Adrenal gland (tissue), 12 donors: ENCODE measurements around the gene PKP4. TPM values are rescaled to one million over a fixed set of nuclear protein-coding genes. Genes with fewer than 3 reads are reported as not detected.
A peak's percentile ranks its signal among the peaks of the same experiment; 100 is the strongest.

Experiments
- DNase-seq, 7 donors: peaks; one replicate each; pipeline ENCODE4 v3.0.0-alpha.2; 2019 to 2020
- H3K27ac ChIP-seq, 5 donors: fragments of 200-600 bp; sonication (generic) in 4 of 5; 1 replicate in 3 of 5; 2 replicates in 2 of 5; pipeline versions ENCODE4 v1.5.1 to v1.8.0; 2016 to 2020; ENCODE audit warnings: mild to moderate bottlenecking in 1 of 5
- H3K27me3 ChIP-seq: fragments of 200-600 bp; 2 replicates; pipeline ENCODE4 v1.8.0; 2021
- H3K36me3 ChIP-seq, 2 donors: fragments of 200-600 bp; replicated peaks in 1 of 2; 1 replicate in 1 of 2; 2 replicates in 1 of 2; pipeline versions ENCODE4 v1.5.1 to v1.8.0; 2018 to 2022
- H3K4me1 ChIP-seq, 2 donors: fragments of 200-600 bp; replicated peaks in 1 of 2; 1 replicate in 1 of 2; 2 replicates in 1 of 2; pipeline versions ENCODE4 v1.5.1 to v1.8.0; 2018 to 2021
- H3K4me3 ChIP-seq, 4 donors: fragments of 200-600 bp; sonication (generic) in 3 of 4; one replicate each; pipeline ENCODE4 v1.5.1; 2016 to 2018
- H3K9me3 ChIP-seq, 3 donors: fragments of 200-600 bp; sonication (generic) in 1 of 3; replicated peaks in 1 of 3; 1 replicate in 2 of 3; 2 replicates in 1 of 3; pipeline versions ENCODE4 v1.5.1 to v1.8.0; 2016 to 2021
- POLR2A ChIP-seq, 2 donors: fragments of 450-650 bp; IDR thresholded peaks; one replicate each; pipeline ENCODE4 v1.6.1; 2017; ENCODE audit warnings: antibody characterized with exemption in 2 of 2, mild to moderate bottlenecking in 2 of 2, moderate library complexity in 1 of 2
- WGBS, 4 donors: extraction: QIAGEN DNeasy Blood & Tissue Kit in 2 of 4; methylation state at CpG; one replicate each; pipeline versions ENCODE4 v1.1.5 to v1.1.7; 2013 to 2017; 5-methylcytosine and 5-hydroxymethylcytosine counted together
- intact Hi-C, 2 donors: fragments of 100-400 bp; cut with DNase I; formaldehyde crosslinking; loops; one replicate each; pipeline versions ENCODE4 v1.14.1 to v1.15.0; 2022 to 2023
- polyA plus RNA-seq, 3 donors: library from polyadenylated mRNA; stranded (reverse); fragments of 200-250 nt in 2 of 3; fragments of 350-450 nt in 1 of 3; fragmentation: Illumina TruSeq in 1 of 3; extraction: RNeasy Lipid Tissue Mini Kit (QIAGEN cat#74804) in 1 of 3; gene quantifications; one replicate each; pipeline ENCODE4 v1.2.3, GENCODE V29; 2013 to 2014
- total RNA-seq, 9 donors: library from RNA; depleted of rRNA in 4 of 9; stranded (reverse); fragments of >200 nt in 4 of 9; fragments of 120-200 nt in 1 of 9; fragmentation: NEBNext Ultra II Directional in 1 of 9; extraction: Animal tissue kit (Norgen Biotek cat#: 25700) in 1 of 9; gene quantifications; one replicate each; pipeline versions ENCODE4 v1.1.0 to v1.2.4, GENCODE V29; 2013 to 2023
- TF ChIP-seq, protein P1 (sequence below), 6 experiments: fragments of 450-650 bp in 4 of 6; fragments of 200-600 bp in 2 of 6; sonication (generic) in 1 of 6; IDR thresholded peaks; 1 replicate in 5 of 6; 2 replicates in 1 of 6; pipeline versions ENCODE4 v1.5.1 to v1.8.0; 2016 to 2021; ENCODE audit warnings: antibody characterized with exemption in 6 of 6, mild to moderate bottlenecking in 2 of 6, moderate library complexity in 1 of 6
- donor health status: healthy with polysubstance abuse.
- donor health status: Bipolar disorder and iron deficiency.
- donor health status: DM: yes; HTN: yes; CAD: no.
- donor health status: DM: no; HTN: no; CAD: no.
- donor health status: DM: no; HTN: no; CAD: no.
- donor health status: DM: yes; HTN: yes; CAD: no.

PKP4 gene
- total and polyA plus RNA-seq, 12 donors = 15.6 to 34.9 (median 23.3) TPM

DNA sequence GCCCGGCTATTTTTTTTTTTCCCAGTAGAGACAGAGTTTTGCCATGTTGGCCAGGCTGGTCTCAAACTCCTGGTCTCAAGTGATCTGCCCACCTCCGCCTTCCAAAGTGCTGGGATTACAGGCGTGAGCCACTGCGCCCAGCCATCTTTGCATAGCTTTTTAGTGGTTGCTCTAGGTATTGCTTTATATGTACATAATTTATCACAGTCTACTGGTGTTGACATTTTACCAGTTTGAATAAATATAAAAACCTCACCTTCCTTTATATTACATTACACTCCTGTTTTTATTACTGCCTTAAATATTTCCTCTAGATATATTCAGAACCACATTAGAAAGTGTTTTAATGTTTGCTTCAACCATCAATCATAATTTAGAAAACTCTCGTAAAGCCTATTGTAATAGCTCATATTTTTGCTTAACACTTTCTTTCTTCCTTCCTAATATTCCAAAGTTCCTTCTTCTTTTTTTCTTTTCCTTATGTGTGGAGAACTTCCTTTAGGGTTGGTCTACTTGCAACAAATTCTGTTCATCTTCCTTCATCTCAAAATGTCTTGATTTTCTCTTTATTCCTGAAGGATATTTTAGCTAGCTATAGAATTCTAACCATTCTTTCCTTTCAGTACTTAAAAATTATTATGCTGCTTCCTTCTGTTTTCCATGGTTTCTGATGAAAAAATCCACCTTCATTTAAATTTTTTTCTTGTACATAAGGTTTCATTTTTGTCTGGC, 256.2 kb downstream of the PKP4 start:
- no peak for TF ChIP-seq POLR2A (IDR thresholded peaks at IDR 0.05)
- TF ChIP-seq, protein P1, sequence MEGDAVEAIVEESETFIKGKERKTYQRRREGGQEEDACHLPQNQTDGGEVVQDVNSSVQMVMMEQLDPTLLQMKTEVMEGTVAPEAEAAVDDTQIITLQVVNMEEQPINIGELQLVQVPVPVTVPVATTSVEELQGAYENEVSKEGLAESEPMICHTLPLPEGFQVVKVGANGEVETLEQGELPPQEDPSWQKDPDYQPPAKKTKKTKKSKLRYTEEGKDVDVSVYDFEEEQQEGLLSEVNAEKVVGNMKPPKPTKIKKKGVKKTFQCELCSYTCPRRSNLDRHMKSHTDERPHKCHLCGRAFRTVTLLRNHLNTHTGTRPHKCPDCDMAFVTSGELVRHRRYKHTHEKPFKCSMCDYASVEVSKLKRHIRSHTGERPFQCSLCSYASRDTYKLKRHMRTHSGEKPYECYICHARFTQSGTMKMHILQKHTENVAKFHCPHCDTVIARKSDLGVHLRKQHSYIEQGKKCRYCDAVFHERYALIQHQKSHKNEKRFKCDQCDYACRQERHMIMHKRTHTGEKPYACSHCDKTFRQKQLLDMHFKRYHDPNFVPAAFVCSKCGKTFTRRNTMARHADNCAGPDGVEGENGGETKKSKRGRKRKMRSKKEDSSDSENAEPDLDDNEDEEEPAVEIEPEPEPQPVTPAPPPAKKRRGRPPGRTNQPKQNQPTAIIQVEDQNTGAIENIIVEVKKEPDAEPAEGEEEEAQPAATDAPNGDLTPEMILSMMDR (IDR thresholded peaks at IDR 0.05) = no peak
- no peak overlapping the region for H3K4me3 ChIP-seq
- H3K27ac ChIP-seq = no peak overlapping the region
- no peaks in the 10 kb centered on the region for H3K36me3 ChIP-seq
- intact Hi-C loops = no loop called here
- no peak for DNase-seq
- no peaks in the 10 kb centered on the region for H3K27me3 ChIP-seq
- H3K9me3 ChIP-seq = no peaks in the 10 kb centered on the region
- H3K4me1 ChIP-seq = peaks cover 0 to 3% of the 10 kb centered on the region in 2 donors
- 81 to 92% (median 89%) methylated on average over 5 of the region's 5 CpGs for WGBS, 4 donors

DNA sequence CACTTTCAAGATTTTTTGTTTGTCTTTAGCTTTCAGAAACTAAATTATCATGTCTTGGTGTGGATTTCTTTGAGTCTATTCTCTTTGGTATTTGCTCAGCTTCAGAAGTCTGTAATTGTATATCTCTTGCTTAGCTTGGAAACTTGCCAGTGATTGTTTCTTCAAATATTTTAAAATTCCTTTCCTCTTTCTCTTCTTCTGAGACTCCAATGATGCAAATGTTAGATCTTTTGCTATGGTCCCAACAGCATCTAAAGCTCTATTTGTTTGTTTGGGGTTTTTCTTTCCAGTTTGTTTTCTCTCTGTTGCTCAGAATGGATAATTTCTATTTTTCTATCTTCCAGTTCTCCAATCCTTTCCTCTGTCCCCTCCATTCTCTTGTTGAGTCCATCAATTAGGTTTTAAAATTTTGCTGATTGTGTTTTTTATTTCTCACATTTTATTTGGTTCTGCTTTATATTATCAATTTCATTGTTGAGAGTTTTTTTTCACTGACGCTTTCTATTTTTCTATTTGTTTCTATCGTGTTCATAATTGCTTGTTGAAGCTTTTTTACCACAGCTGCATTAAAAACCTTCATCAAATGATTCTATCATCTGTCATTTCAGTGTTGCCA, 256.9 kb downstream of the PKP4 start:
- 88 to 91% (median 90%) methylated on average over 2 of the region's 2 CpGs for WGBS, 4 donors
- DNase-seq = no peak
- Histone ChIP-seq H3K4me1 (peaks cover 0 to 3% of the 10 kb centered on the region in 2 donors), H3K9me3 (no peaks in the 10 kb centered on the region), H3K27me3 (no peaks in the 10 kb centered on the region), H3K27ac (no peak overlapping the region), H3K4me3 (no peak overlapping the region), H3K36me3 (no peaks in the 10 kb centered on the region)
- TF ChIP-seq, protein P1 (IDR thresholded peaks at IDR 0.05) = no peak
- no peak for TF ChIP-seq POLR2A (IDR thresholded peaks at IDR 0.05)
- intact Hi-C loops = no loop called here

DNA sequence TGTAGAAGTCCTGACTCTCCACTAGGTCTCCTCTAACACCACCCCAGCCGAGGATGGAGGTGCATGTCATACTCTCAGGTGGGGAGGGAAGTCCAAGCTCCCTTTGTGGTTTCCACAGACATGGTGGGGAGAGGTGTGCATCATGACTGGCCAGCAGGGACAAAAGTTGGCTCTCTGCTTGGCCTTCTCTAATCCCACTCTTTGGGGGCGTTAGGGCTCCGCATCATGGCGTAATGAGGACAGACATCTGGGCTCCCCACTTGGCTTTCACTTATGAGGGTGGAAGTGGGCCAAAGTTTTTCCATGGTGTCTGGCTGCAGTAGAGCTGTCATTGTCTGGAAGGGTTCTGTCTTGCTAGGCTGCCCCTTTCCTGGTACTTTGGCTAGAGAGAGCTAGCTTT, 257.7 kb downstream of the PKP4 start:
- Histone ChIP-seq H3K4me1 (peaks cover 0 to 3% of the 10 kb centered on the region in 2 donors), H3K27ac (no peak overlapping the region), H3K27me3 (no peaks in the 10 kb centered on the region), H3K4me3 (no peak overlapping the region), H3K36me3 (no peaks in the 10 kb centered on the region), H3K9me3 (no peaks in the 10 kb centered on the region)
- intact Hi-C loops = no loop called here
- TF ChIP-seq, protein P1 (IDR thresholded peaks at IDR 0.05) = no peak
- TF ChIP-seq POLR2A (IDR thresholded peaks at IDR 0.05) = no peak
- peak in 1 of 7 donors; percentile 3 for DNase-seq
- 29 to 88% (median 74%) methylated on average over 2 to 4 of the region's 4 CpGs for WGBS, 4 donors

DNA sequence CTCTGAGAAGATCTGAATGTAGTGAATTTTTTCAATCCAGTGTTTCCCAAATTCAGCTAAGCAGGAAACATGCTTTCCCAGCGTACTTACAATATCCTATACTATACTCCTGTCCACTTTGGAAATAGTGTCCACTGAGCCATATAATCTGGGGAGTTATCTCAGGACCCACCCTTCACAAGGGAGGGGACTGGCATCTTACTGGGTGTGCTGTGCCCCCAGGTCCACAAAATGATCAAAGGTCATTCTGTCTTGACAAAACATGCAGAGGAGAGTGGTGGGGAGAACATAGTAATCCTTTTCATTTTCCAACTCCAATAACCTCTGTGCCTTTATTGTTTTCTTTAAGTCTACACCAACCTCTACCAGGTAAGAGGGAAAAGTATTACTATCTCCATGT, 258.6 kb downstream of the PKP4 start:
- no peak for DNase-seq
- H3K4me3 ChIP-seq = no peak overlapping the region
- H3K9me3 ChIP-seq = no peaks in the 10 kb centered on the region
- peak overlapping the region in 1 of 5 donors; percentile 78 for H3K27ac ChIP-seq
- H3K27me3 ChIP-seq = no peaks in the 10 kb centered on the region
- no peaks in the 10 kb centered on the region for H3K36me3 ChIP-seq
- peaks cover 0 to 3% of the 10 kb centered on the region in 2 donors for H3K4me1 ChIP-seq
- TF ChIP-seq, protein P1 (IDR thresholded peaks at IDR 0.05) = no peak
- no peak for TF ChIP-seq POLR2A (IDR thresholded peaks at IDR 0.05)
- WGBS, 4 donors = 79 to 95% (median 86%) methylated on average over 1 of the region's 1 CpG
- intact Hi-C loops = no loop called here
